Gastrocnemius medialis (tissue), 4 donors: ENCODE data around the gene MYL6.

Experiments used
- CTCF ChIP-seq, 5 experiments: fragments of 450-650 bp in 3 of 5; fragments of 200-600 bp in 2 of 5; sonication (generic) in 2 of 5; IDR thresholded peaks in 4 of 5; conservative IDR thresholded peaks in 1 of 5; 1 replicate in 4 of 5; 2 replicates in 1 of 5; pipeline ENCODE4 v1.5.1; 2016 to 2019; ENCODE audit warnings: antibody characterized with exemption in 5 of 5, mild to moderate bottlenecking in 3 of 5, moderate library complexity in 3 of 5
- POLR2A ChIP-seq, 2 donors: fragments of 450-650 bp; IDR thresholded peaks; one replicate each; pipeline ENCODE4 v1.6.1; 2017; ENCODE audit warnings: antibody characterized with exemption in 2 of 2, mild to moderate bottlenecking in 2 of 2, moderate library complexity in 2 of 2

GRCh38 chr12:56172839-56173238, 14.7 kb downstream of the MYL6 start:
- no peak for TF ChIP-seq CTCF (IDR thresholded peaks at IDR 0.05 in 4 of 5, conservative IDR thresholded peaks at IDR 0.05 in 1 of 5)
- no peak for TF ChIP-seq POLR2A (IDR thresholded peaks at IDR 0.05)
